Measurements from ENCODE around the gene GIMAP8. TPM values are rescaled to one million over a fixed set of nuclear protein-coding genes. Genes with fewer than 3 reads are reported as not detected.

GIMAP8 gene
- total RNA-seq, 4 donors from 2014 or later, result 7.1 to 18.5 (median 15.4) TPM

GRCh38 chr7:150435390-150436073 lies 14.9 kb upstream of the GIMAP8 start:
- H3K9me3 ChIP-seq, result no peaks in the 10 kb centered on the region
- no peaks in the 10 kb centered on the region for H3K4me1 ChIP-seq
- no peaks in the 10 kb centered on the region for H3K36me3 ChIP-seq
- 66% methylated on average over 8 of the region's 8 CpGs for WGBS
- intact Hi-C loops (cut with DNase I), result no loop called here
- TF ChIP-seq EP300 (IDR thresholded peaks at IDR 0.05), result no peak
- TF ChIP-seq POLR2A (IDR thresholded peaks at IDR 0.05; ENCODE audit: low read depth), result no peak
- TF ChIP-seq CTCF (IDR thresholded peaks at IDR 0.05), result no peak
- no peak for TF ChIP-seq POLR2AphosphoS5 (IDR thresholded peaks at IDR 0.05)
- H3K4me3 ChIP-seq, result no peak overlapping the region
- no peak overlapping the region for H3K27ac ChIP-seq (replicated peaks in 1 of 4)
- DNase-seq (ENCODE audit: extremely low spot score), result no peak
- H3K27me3 ChIP-seq, result no peaks in the 10 kb centered on the region

GRCh38 chr7:150439967-150440366 lies 10.5 kb upstream of the GIMAP8 start:
- no peak for TF ChIP-seq POLR2A (IDR thresholded peaks at IDR 0.05; ENCODE audit: low read depth)
- no peak for TF ChIP-seq EP300 (IDR thresholded peaks at IDR 0.05)
- no peak for TF ChIP-seq CTCF (IDR thresholded peaks at IDR 0.05)
- TF ChIP-seq POLR2AphosphoS5 (IDR thresholded peaks at IDR 0.05), result no peak
- WGBS, result 67% methylated on average over 2 of the region's 2 CpGs
- H3K4me3 ChIP-seq, result no peak overlapping the region
- intact Hi-C loops (cut with DNase I), result no loop called here
- peaks cover 0 to 18% (median 10%) of the 10 kb centered on the region in 4 donors for H3K9me3 ChIP-seq
- DNase-seq (ENCODE audit: extremely low spot score), result no peak
- no peaks in the 10 kb centered on the region for H3K4me1 ChIP-seq
- H3K27me3 ChIP-seq, result no peaks in the 10 kb centered on the region
- no peaks in the 10 kb centered on the region for H3K36me3 ChIP-seq
- H3K27ac ChIP-seq (replicated peaks in 1 of 4), result no peak overlapping the region

GRCh38 chr7:150441524-150441923 lies 8.9 kb upstream of the GIMAP8 start:
- TF ChIP-seq EP300 (IDR thresholded peaks at IDR 0.05) (no peak), CTCF (IDR thresholded peaks at IDR 0.05) (no peak), POLR2AphosphoS5 (IDR thresholded peaks at IDR 0.05) (no peak), POLR2A (IDR thresholded peaks at IDR 0.05; ENCODE audit: low read depth) (no peak)
- Histone ChIP-seq H3K27ac (replicated peaks in 1 of 4) (no peak overlapping the region), H3K27me3 (no peaks in the 10 kb centered on the region), H3K4me1 (no peaks in the 10 kb centered on the region), H3K4me3 (no peak overlapping the region), H3K36me3 (no peaks in the 10 kb centered on the region), H3K9me3 (peaks cover 0 to 18% (median 10%) of the 10 kb centered on the region in 4 donors)
- no peak for DNase-seq (ENCODE audit: extremely low spot score)
- intact Hi-C loops (cut with DNase I), result no loop called here

GRCh38 chr7:150442811-150443210 lies 7.6 kb upstream of the GIMAP8 start:
- H3K27me3 ChIP-seq, result no peaks in the 10 kb centered on the region
- 93% methylated on average over 20 of the region's 20 CpGs for WGBS
- H3K27ac ChIP-seq (replicated peaks in 1 of 4), result no peak overlapping the region
- intact Hi-C loops (cut with DNase I), result no loop called here
- H3K9me3 ChIP-seq, result peaks cover 0 to 18% (median 10%) of the 10 kb centered on the region in 4 donors
- TF ChIP-seq POLR2AphosphoS5 (IDR thresholded peaks at IDR 0.05), result no peak
- no peak for TF ChIP-seq POLR2A (IDR thresholded peaks at IDR 0.05; ENCODE audit: low read depth)
- TF ChIP-seq CTCF (IDR thresholded peaks at IDR 0.05), result no peak
- H3K36me3 ChIP-seq, result no peaks in the 10 kb centered on the region
- no peaks in the 10 kb centered on the region for H3K4me1 ChIP-seq
- DNase-seq (ENCODE audit: extremely low spot score), result no peak
- H3K4me3 ChIP-seq, result no peak overlapping the region

All from esophagus muscularis mucosa (tissue), 4 donors.